HEK293 (cell line): ENCODE measurements around the gene TTLL13.
"Not testable (repeated sequence)": the region's sequence is repeated elsewhere in the genome, so short reads cannot be mapped to it uniquely, and the experiment has no call there.

ENCODE experiments used
- CTCF ChIA-PET: fragments of 350-600 bp; formaldehyde crosslinking; extraction: SDS; loops from one replicate; lab custom pipeline; 2021; ENCODE audit warnings: antibody characterized with exemption; lab: Yijun Ruan, JAX
- POLR2A ChIA-PET: fragments of 300-600 bp; formaldehyde crosslinking; extraction: SDS; loops from one replicate; lab custom pipeline; 2020; ENCODE audit warnings: antibody characterized with exemption, inconsistent platforms; lab: Yijun Ruan, JAX
- H3K27ac ChIP-seq: fragments of 200-500 bp; sonication (Bioruptor generic); 2 replicates; pipeline ENCODE4 v1.5.1; 2014; ENCODE audit warnings: low read depth, low read length, control low read depth, inconsistent platforms; ENCODE audit errors: extremely low read depth
- H3K36me3 ChIP-seq, 2 experiments: fragments of 200-500 bp in 1 of 2; sonication (Bioruptor generic) in 1 of 2; 1 replicate in 1 of 2; 2 replicates in 1 of 2; pipeline ENCODE4 v1.5.1; 2014 to 2017; ENCODE audit warnings: inconsistent platforms in 2 of 2, low read length in 2 of 2; ENCODE audit not compliant: control insufficient read depth in 2 of 2, insufficient read depth in 1 of 2
- H3K4me1 ChIP-seq: fragments of 200-500 bp; sonication (Bioruptor generic); 2 replicates; pipeline ENCODE4 v1.5.1; 2014; ENCODE audit warnings: mild to moderate bottlenecking, low read length, inconsistent platforms; ENCODE audit not compliant: control insufficient read depth, insufficient read depth
- H3K4me3 ChIP-seq: 2 replicates; pipeline ENCODE4 v1.5.1; 2011; ENCODE audit warnings: low read depth, mild to moderate bottlenecking, control low read depth, low read length, moderate library complexity
- H3K9me3 ChIP-seq: fragments of 200-500 bp; sonication (Bioruptor generic); 2 replicates; pipeline ENCODE4 v1.5.1; 2014; ENCODE audit warnings: low read depth, low read length, inconsistent platforms; ENCODE audit not compliant: control insufficient read depth, insufficient read depth
- BCL11B ChIP-seq: fragments of 450-650 bp; formaldehyde crosslinking; IDR thresholded peaks from 2 replicates; pipeline ENCODE4 v1.5.1; 2016; ENCODE audit warnings: low read depth, missing biosample characterization, missing genetic modification characterization
- GFI1B ChIP-seq: fragments of 450-650 bp; formaldehyde crosslinking; IDR thresholded peaks from 2 replicates; pipeline ENCODE4 v1.5.1; 2016; ENCODE audit warnings: missing biosample characterization, missing genetic modification characterization
- KLF16 ChIP-seq: fragments of 450-650 bp; formaldehyde crosslinking; IDR thresholded peaks from 2 replicates; pipeline ENCODE4 v1.5.1; 2017; ENCODE audit warnings: missing biosample characterization, missing genetic modification characterization
- KLF9 ChIP-seq: fragments of 450-650 bp; formaldehyde crosslinking; IDR thresholded peaks from 2 replicates; pipeline ENCODE4 v1.5.1; 2016; ENCODE audit warnings: missing biosample characterization, missing genetic modification characterization, low read depth
- SCRT2 ChIP-seq: fragments of 450-650 bp; formaldehyde crosslinking; IDR thresholded peaks from 2 replicates; pipeline ENCODE4 v1.5.1; 2016; ENCODE audit warnings: missing biosample characterization, missing genetic modification characterization
- ZBTB1 ChIP-seq: fragments of 450-650 bp; formaldehyde crosslinking; IDR thresholded peaks from 2 replicates; pipeline ENCODE4 v1.5.1; 2016; ENCODE audit warnings: missing biosample characterization, missing genetic modification characterization
- ZBTB17 ChIP-seq: fragments of 450-650 bp; formaldehyde crosslinking; IDR thresholded peaks from 2 replicates; pipeline ENCODE4 v1.5.1; 2016; ENCODE audit warnings: missing biosample characterization, missing genetic modification characterization
- ZBTB26 ChIP-seq: fragments of 450-650 bp; formaldehyde crosslinking; optimal IDR thresholded peaks from 2 replicates; pipeline ENCODE3; 2016; ENCODE audit warnings: missing biosample characterization, mild to moderate bottlenecking, missing genetic modification characterization
- ZBTB8A ChIP-seq: fragments of 450-650 bp; formaldehyde crosslinking; IDR thresholded peaks from 2 replicates; pipeline ENCODE4 v1.5.1; 2016; ENCODE audit warnings: missing biosample characterization, missing genetic modification characterization
- ZIC2 ChIP-seq: fragments of 450-650 bp; formaldehyde crosslinking; IDR thresholded peaks from 2 replicates; pipeline ENCODE4 v1.5.1; 2016; ENCODE audit warnings: missing biosample characterization, missing genetic modification characterization
- ZNF112 ChIP-seq: fragments of 450-650 bp; formaldehyde crosslinking; IDR thresholded peaks from 2 replicates; pipeline ENCODE4 v1.5.0; 2017; ENCODE audit warnings: missing biosample characterization, missing genetic modification characterization
- ZNF155 ChIP-seq: fragments of 450-650 bp; formaldehyde crosslinking; IDR thresholded peaks from 2 replicates; pipeline ENCODE4 v1.5.1; 2016; ENCODE audit warnings: missing biosample characterization, missing genetic modification characterization
- ZNF157 ChIP-seq: fragments of 450-650 bp; formaldehyde crosslinking; IDR thresholded peaks from 2 replicates; pipeline ENCODE4 v1.5.1; 2016; ENCODE audit warnings: missing biosample characterization, missing genetic modification characterization
- ZNF266 ChIP-seq: fragments of 450-650 bp; formaldehyde crosslinking; IDR thresholded peaks from 2 replicates; pipeline ENCODE4 v1.5.1; 2016; ENCODE audit warnings: missing biosample characterization, missing genetic modification characterization, low read depth
- ZNF335 ChIP-seq: fragments of 450-650 bp; formaldehyde crosslinking; conservative IDR thresholded peaks from 2 replicates; pipeline ENCODE4 v1.5.1; 2016; ENCODE audit warnings: missing biosample characterization, missing genetic modification characterization
- ZNF341 ChIP-seq: fragments of 450-650 bp; formaldehyde crosslinking; IDR thresholded peaks from 2 replicates; pipeline ENCODE4; 2016; ENCODE audit warnings: low read depth, missing biosample characterization, missing genetic modification characterization
- ZNF350 ChIP-seq: fragments of 450-650 bp; formaldehyde crosslinking; IDR thresholded peaks from 2 replicates; pipeline ENCODE4 v1.5.0; 2017; ENCODE audit warnings: missing biosample characterization, mild to moderate bottlenecking, missing genetic modification characterization
- ZNF558 ChIP-seq: fragments of 450-650 bp; formaldehyde crosslinking; IDR thresholded peaks from 2 replicates; pipeline ENCODE4 v1.5.1; 2016; ENCODE audit warnings: missing biosample characterization, missing genetic modification characterization
- ZNF561 ChIP-seq: fragments of 450-650 bp; IDR thresholded peaks from 2 replicates; pipeline ENCODE4 v1.5.1; 2018; ENCODE audit warnings: missing biosample characterization, missing genetic modification characterization, borderline replicate concordance
- ZNF624 ChIP-seq: fragments of 450-650 bp; formaldehyde crosslinking; IDR thresholded peaks from 2 replicates; pipeline ENCODE4 v1.5.1; 2017; ENCODE audit warnings: missing biosample characterization, missing genetic modification characterization
- ZNF654 ChIP-seq: fragments of 450-650 bp; formaldehyde crosslinking; IDR thresholded peaks from 2 replicates; pipeline ENCODE4 v1.5.1; 2016; ENCODE audit warnings: low read depth, missing biosample characterization, missing genetic modification characterization
- ZNF701 ChIP-seq: fragments of 450-650 bp; formaldehyde crosslinking; IDR thresholded peaks from 2 replicates; pipeline ENCODE4 v1.5.1; 2016; ENCODE audit warnings: missing biosample characterization, missing genetic modification characterization
- TF ChIP-seq, protein P1 (sequence below): fragments of 450-650 bp; formaldehyde crosslinking; IDR thresholded peaks from 2 replicates; pipeline ENCODE4 v1.5.1; 2016; ENCODE audit warnings: missing biosample characterization, missing genetic modification characterization
- TF ChIP-seq, protein P2 (sequence below): fragments of 450-650 bp; formaldehyde crosslinking; IDR thresholded peaks from 2 replicates; pipeline ENCODE4 v1.5.1; 2017; ENCODE audit warnings: missing biosample characterization, missing genetic modification characterization

TTLL13 gene

GRCh38 chr15:90294601-90295269 lies 45.4 kb downstream of the TTLL13 start:
- Histone ChIP-seq H3K4me3 (no peak overlapping the region), H3K4me1 (no peaks in the 10 kb centered on the region)
- TF ChIP-seq KLF9 = no peak
- TF ChIP-seq, all 188 proteins: peak for 0
- ChIA-PET CTCF (interaction anchor here (1.2 to 2.7 kb wide), 8 partner anchors 7 to 591 kb away, joined by 3 to 42 read pairs (median 8); partner anchors contain the start of genes CIB1 and GDPGP1), POLR2A (interaction anchor here (0.6 kb wide), 1 partner anchor 402 kb away, joined by 3 read pairs; no protein-coding TSS in a partner anchor)
- no peak overlapping the region for H3K27ac ChIP-seq
- H3K36me3 ChIP-seq = no peaks in the 10 kb centered on the region
- H3K9me3 ChIP-seq = no peaks in the 10 kb centered on the region

DNA sequence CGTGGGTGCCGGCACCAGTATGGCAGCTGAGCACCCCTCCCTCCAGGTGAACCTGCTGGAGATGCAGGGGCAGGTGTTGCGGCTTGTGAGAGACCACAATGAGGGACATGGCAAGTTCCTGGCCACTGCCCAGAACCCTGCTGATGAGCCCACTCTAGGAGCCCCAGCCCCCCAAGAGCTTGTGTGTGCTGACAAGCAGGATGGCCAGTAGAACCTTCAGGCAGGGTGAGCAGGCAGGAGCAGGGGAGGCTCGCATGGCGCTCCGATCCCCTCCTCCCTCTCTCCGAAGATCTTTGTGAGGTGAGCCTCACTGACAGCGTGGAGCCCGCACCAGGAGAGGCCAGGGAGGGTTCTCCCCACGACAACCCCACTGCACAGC lies 45.9 kb downstream of the TTLL13 start:
- CTCF ChIA-PET = no interaction called here
- Histone ChIP-seq H3K27ac (no peak overlapping the region), H3K9me3 (no peaks in the 10 kb centered on the region)
- TF ChIP-seq ZBTB8A (no peak), ZNF350 (no peak), ZNF654 (tag by site-specific recombination) (no peak), ZIC2 (tag by site-specific recombination) (peak; percentile 48; the same call in 1 of the 2 replicates), ZNF561 (tag by site-specific recombination) (no peak)
- TF ChIP-seq, all 188 proteins: peak for 1
- Histone ChIP-seq H3K4me1 (no peaks in the 10 kb centered on the region), H3K4me3 (no peak overlapping the region), H3K36me3 (no peaks in the 10 kb centered on the region)
- POLR2A ChIA-PET = interaction anchor here (0.6 kb wide), 1 partner anchor 402 kb away, joined by 3 read pairs; no protein-coding TSS in a partner anchor

GRCh38 chr15:90296316-90296884 lies 47.0 kb downstream of the TTLL13 start:
- CTCF ChIA-PET = interaction anchor here (0.6 to 1.6 kb wide), 7 partner anchors 8 to 352 kb away, joined by 3 to 5 read pairs (median 3); no protein-coding TSS in a partner anchor
- POLR2A ChIA-PET, H3K4me1 ChIP-seq, H3K9me3 ChIP-seq, H3K36me3 ChIP-seq, H3K4me3 ChIP-seq, H3K27ac ChIP-seq: not testable (repeated sequence)

DNA sequence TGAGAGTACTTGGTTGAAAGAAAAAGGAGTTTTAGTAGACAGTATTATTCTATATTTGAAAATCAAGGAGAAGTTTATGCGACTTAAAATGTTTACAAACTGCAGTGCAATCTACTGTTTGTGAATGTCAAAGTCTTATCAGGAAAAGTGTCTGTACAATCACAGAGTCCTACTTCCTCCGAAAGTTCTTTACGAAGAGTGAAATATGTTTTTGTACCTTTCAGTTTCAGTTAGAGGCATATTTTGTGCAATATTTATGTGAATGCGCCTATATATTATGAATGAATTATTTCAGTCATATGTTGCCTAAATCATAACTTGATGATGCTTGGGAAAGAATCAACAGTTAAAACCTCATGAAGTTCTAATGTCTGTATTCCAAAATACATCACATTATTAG lies 47.7 kb downstream of the TTLL13 start:
- CTCF ChIA-PET = interaction anchor here (0.9 to 1.6 kb wide), 5 partner anchors 8 to 351 kb away, joined by 3 to 5 read pairs (median 4); no protein-coding TSS in a partner anchor
- no peak overlapping the region for H3K4me3 ChIP-seq
- no peaks in the 10 kb centered on the region for H3K4me1 ChIP-seq
- no peaks in the 10 kb centered on the region for H3K9me3 ChIP-seq
- H3K27ac ChIP-seq = no peak overlapping the region
- H3K36me3 ChIP-seq = no peaks in the 10 kb centered on the region
- POLR2A ChIA-PET = no interaction called here
- TF ChIP-seq ZNF266 (tag by site-specific recombination) (no peak), ZBTB26 (tag by site-specific recombination) (no peak), BCL11B (tag by site-specific recombination) (no peak), ZNF341 (tag by site-specific recombination) (no peak), ZNF624 (tag by site-specific recombination) (no peak), SCRT2 (no peak), GFI1B (tag by site-specific recombination) (no peak), ZNF157 (no peak), ZNF112 (tag by site-specific recombination) (no peak), ZBTB1 (tag by site-specific recombination) (no peak), ZNF558 (no peak), ZNF155 (tag by site-specific recombination) (no peak), ZNF701 (tag by site-specific recombination) (no peak), ZBTB17 (tag by site-specific recombination) (no peak), ZNF335 (tag by site-specific recombination) (no peak), KLF16 (tag by site-specific recombination) (no peak)
- TF ChIP-seq, protein P1, sequence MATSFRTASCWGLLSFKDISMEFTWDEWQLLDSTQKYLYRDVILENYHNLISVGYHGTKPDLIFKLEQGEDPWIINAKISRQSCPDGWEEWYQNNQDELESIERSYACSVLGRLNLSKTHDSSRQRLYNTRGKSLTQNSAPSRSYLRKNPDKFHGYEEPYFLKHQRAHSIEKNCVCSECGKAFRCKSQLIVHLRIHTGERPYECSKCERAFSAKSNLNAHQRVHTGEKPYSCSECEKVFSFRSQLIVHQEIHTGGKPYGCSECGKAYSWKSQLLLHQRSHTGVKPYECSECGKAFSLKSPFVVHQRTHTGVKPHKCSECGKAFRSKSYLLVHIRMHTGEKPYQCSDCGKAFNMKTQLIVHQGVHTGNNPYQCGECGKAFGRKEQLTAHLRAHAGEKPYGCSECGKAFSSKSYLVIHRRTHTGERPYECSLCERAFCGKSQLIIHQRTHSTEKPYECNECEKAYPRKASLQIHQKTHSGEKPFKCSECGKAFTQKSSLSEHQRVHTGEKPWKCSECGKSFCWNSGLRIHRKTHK (tag by site-specific recombination) = no peak
- TF ChIP-seq, protein P2, sequence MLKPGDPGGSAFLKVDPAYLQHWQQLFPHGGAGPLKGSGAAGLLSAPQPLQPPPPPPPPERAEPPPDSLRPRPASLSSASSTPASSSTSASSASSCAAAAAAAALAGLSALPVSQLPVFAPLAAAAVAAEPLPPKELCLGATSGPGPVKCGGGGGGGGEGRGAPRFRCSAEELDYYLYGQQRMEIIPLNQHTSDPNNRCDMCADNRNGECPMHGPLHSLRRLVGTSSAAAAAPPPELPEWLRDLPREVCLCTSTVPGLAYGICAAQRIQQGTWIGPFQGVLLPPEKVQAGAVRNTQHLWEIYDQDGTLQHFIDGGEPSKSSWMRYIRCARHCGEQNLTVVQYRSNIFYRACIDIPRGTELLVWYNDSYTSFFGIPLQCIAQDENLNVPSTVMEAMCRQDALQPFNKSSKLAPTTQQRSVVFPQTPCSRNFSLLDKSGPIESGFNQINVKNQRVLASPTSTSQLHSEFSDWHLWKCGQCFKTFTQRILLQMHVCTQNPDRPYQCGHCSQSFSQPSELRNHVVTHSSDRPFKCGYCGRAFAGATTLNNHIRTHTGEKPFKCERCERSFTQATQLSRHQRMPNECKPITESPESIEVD (tag by site-specific recombination) = no peak
